NOMO-1 (cell line): Measurements from ENCODE around the gene GRIN2A.

Experiments
- DNase-seq, 2 experiments: peaks; one replicate each; lab custom pipeline; 2025; ENCODE audit not compliant: unreplicated experiment in 2 of 2; lab: John Stamatoyannopoulos, UW

Gene GRIN2A

DNA sequence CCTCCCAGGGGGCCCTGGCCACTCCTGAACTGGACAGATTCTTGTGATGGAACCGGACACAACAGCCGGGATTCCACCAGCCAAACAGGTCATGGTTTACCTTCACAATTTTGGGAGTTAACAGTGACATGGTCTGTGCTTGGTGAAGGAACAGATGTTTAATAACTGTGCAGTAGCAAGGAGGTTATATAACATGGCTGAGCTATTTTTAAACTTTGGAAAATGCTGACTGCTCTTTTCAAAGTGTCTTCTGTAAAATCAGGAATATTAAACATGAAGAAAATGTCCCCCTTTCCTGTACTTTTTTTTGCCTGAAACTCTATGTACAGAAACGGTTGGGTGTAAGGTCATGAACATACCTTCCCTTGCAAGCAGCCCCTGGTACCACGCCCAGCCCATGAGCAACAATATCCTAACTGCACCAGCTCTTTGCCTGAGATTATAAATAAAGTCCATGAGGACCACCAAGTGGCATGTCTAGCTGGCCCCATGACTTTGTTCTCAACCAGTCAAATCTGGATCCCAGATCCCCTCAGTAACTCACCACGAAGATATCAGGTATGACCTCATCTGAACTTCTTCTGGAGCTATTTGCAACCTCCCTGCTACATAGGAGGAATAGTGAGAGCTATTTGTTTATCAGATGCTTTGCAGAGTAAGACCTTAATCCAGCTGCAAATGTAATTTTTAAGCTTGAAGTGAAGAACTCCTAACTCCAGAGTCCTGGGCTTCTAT, 249.1 kb downstream of the GRIN2A start:
- DNase-seq = no peak

DNA sequence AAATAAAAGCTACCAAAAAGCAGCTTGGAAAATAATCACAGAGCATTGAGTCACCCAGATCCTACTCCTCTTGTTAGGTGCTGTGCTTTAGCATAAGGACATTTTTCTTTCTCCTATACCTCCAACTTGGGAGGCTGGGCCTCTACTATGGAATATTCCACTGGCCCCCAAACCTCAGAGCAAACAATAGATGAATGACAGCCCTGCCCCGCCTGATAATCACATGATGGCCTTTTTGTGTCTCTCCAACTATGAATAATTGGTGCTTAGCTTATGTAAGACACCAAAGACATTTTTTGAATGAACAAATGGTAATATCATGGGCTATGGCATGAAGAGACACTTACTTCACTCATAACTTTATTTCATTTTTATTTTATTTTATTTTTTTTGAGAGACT, 250.2 kb downstream of the GRIN2A start:
- DNase-seq = no peak

DNA sequence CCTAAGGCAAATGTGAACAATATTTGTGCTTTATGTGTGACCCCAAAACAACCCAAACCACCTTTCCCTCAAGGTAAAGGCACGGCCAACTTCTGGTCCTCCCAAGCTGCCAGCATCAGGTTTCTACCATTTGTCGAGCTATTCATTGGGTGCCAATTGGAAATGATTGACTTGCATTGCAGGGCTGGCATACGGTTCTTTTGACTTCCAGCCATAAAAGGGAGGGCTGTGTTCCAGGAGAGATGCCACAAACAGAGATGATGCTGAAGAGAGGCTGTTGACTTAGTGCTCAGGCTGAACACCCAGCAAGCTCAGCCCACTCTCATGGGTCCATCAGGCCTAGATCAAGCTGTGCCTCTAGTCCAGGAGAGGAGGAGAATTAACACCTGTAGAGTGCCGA, 252.4 kb downstream of the GRIN2A start:
- DNase-seq = no peak

DNA sequence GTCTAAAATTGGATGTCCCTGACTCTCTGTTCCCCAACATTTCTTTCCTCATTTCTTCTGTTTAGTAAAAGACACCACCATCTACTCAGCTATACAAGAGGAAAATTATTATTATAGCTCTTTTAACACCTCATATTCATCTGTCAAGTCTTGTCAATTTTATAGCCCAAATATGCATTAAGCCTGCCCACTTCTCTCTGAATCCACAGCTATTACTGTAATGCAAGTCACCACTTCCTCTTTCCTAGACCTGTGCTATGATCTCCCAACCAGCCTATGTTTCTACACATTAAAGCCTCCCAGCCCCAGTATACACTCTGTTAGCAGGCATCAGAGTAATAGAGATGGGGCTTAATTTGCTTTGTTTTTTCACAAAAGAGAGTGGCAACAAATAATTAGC, 252.9 kb downstream of the GRIN2A start:
- DNase-seq = peak; percentile 26 to 58

DNA sequence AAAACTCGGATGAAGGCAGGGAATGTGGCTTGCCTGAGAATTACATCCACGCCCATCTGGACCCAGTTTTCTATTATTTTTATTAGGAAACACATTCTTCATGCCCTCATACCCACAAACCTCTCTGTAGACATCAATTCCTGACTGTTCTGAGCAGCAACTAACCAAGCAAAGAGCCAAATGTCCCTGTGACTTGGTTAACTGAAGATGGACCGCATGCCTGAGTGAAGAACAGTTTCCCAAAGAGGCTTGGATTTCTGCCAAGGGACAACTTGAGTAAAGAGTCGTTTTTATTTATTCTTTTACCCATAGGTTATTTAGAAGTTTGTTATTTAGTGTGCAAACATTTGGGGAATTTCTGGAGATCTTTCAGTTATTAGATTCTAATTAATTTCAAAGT, 259.8 kb downstream of the GRIN2A start:
- DNase-seq = no peak

DNA sequence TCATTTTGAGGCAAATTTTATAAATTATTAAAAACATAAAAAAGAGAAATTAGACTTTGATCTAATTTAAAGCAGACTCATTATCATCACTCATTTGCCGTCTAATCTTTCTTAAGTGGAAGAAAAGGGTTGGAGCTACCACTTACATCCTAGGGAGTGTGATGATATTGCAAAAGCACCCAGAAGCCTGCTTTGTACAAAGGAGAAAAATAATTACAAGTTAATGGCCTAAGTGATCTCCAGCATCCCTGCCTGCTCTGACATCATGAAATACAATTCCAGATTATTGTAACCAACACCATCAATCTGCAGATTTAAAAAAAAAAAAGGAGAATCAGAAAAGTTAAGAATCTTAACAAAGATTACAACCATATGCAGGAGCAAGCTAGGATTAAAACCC, 260.2 kb downstream of the GRIN2A start:
- no peak for DNase-seq

DNA sequence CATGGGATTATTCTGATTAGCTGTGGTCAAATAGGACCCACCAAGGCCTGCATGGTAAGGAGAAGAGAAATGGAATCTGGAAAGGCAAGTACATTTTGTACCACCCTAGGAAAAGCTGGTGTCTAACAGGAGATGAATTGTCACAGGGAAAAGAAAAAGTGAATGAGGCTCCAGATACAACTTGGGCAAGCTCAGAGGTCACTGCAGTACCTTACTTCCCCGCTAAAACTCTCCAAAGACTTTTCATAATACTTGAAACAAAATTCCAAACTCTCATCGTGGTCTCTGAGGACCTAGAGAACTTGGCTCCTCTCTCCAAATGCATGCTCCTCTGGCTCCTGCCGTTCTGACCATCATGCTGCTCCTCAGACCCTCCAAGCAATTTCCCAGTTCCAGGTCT, 262.8 kb downstream of the GRIN2A start:
- no peak for DNase-seq

DNA sequence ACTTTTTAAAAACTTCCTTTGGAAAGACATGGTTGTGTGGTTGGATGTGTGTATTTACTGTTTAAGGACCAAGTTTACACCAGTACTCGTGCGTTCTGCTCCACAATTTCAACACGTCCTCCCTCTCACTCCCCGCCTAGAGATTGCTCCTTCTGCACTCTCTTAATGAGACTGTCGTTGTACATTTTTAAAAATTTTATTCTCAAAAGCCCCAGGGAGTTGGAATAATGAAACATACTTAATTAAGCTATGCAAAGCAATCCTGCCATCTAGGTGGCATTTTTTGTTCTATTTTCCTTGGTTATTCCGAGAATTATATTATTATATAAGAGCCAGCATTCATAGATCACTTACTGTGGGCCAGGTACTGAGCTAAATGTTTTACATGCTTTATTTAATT, 264.5 kb downstream of the GRIN2A start:
- DNase-seq = no peak

DNA sequence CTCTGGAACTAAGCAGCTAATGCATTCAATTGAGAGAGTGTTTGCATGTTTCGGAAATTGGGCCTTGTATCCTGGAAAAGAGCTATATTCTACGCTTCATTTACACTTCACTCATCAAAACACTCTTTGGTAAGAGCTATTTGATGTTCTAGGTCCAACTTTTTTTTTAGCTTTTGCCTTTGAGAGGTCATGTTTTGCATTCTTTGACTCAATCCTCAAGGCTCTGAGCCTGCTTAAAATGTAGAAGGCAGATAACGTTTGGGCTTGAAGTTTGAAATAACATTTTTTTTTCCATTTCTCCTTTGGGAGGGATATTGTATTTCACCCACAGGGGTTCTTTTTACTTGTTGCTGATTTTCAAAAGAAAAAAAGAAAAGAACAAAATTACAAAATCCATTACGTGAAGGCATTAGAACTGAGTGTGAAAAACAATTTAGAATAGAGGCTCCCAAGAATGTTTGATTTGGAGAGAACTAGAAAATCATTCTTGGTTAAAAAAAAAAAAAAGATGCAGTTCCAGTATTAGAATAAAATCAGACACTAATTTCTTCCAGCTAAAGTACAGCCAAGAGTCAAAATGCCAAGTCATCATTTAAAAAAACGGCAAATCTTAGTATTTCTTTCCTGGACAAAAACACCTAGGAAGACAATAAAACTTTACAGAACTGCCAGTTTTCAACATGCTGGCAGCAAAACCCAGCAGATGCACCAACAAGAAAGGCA, 268.5 kb downstream of the GRIN2A start:
- no peak for DNase-seq

DNA sequence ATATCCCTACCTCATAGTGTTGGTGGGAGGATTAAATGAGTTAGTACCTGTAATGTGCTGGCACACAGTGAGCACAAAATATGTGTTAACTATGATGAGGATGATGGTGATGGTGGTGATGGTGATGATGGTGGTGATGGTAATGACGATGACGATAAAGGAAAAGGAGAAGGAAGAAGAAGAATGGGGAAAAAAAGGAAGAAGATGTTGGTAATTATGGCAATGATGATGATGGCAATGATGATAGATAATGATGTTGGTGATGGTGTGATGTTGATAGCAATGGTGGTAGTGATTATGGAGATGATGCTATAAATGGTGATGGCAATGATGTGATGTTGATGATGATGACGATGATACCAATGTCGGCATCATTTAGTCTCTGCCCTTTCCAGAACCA, 270.2 kb downstream of the GRIN2A start:
- DNase-seq = no peak

DNA sequence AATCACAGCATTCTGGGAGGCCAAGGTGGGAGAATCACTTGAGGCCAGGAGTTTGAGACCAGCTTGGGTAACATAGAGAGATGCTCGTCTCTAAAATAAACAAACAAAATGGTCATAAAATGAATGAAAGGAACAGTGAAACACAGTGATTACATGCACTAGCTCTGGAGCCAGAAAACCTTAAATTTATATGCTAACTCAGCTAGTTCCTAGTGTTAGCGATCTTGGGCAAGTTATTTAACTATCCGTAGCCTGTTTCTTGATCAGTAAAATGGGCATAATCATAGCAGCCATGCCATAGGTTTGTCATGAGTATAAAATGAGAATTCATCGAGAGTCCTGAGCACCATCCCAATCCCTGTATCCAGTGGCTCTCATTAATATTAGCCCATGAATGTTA, 271.0 kb downstream of the GRIN2A start:
- no peak for DNase-seq

DNA sequence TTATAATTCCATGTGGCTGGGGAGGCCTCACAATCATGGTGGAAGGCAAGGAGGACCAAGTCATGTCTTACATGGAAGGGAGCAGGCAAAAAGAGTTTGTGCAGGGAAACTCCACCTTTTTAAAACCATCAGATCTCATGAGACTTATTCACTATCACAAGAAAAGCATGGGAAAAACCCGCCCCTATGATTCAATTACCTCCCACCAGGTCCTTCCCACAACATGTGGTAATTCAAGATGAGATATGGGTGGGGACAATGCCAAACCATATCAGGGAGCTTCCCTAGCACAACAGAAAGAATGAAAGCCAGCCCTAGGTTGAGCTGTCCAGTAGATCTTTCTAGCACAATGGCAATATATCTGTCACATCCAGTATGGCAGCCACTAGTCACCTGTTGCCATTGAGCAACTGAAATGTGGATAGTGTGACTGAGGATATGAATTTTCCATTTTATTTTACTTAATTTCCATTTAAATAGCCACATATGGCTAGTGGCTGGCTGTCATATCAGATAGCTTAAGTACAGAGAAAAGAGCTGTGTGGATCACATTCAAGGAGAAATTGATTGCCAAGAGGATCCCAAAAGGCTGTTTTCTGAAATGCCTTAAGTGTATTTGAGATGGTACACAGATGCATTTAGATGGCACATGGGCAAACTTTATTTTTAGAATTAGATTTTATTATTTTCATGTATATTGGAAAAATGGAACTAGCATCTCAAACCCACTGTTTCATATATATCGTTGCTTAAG, 273.0 kb downstream of the GRIN2A start:
- no peak for DNase-seq

DNA sequence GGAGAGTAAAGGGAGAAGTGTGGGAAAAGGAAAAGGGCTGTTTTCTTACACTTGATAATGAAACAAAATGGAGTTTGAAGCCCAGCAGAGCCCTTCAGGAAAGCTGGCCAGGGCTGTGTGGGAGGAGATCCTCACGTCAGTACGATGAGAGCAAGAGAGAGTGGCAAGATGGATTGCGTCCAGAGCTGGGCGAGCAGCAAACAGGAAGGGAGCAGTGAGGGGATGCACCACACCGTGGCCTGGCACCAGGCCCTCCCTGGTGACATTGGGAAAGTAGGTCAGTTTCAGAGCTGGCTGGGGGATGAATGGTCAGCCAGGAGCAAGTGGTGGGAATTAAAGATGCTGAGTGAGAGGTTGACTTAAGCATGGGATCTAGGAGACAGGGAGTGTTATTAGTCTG, 273.6 kb downstream of the GRIN2A start:
- DNase-seq = no peak

DNA sequence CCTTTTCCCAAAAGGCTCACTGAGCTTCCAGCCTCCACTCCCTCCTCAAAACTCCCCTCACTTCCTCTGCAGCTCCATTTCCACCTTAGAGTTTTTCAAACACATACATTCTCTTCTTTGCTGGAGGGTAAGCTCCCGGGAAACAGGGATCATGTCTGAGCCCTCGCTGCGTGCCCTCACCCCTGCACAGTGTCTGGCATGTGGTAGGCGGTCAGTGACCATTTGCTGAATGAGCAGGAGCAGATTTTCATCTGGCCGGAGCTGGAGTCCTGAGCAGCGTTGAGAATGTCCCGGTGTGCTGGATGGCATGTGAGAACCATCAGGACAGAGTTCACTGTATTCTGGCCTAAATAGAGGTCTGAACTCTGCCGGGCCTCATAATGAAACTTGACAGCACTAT, 274.5 kb downstream of the GRIN2A start:
- no peak for DNase-seq

DNA sequence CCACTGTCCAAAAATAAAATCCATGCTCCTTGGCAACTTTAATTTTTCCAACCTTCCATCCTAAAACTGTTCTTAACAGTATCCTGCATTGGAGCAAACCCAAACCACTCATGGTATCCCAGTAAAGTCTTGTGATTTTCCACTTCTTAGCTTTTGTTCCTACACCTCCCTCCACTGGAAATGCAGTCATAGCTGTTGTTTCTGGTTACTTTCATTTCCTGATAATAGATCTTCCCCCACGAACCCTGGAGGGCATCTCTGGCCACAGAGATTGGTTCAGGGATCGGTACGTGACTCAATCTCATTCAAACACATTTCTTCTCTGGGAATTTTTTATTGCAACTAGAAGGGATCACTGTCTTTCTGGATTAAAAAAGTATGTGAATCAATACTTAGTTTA, 276.0 kb downstream of the GRIN2A start:
- no peak for DNase-seq

DNA sequence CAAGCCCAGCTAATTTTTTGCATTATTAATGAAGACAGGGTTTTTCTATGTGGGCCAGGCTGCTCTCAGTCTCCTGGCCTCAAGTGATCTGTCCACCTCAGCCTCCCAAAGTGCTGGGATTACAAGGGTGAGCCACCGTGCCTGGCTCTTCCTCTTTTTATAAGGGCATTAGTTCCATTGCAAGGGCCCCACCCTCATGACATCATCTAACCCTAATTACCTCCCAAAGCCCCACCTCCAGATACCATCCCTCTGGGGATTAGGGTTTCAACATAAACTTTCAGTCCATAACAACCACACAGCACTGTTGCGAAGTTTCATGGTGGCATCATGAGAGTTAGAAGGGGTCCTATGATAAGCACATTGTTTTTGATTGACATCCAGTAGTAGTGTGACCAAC, 277.7 kb downstream of the GRIN2A start:
- DNase-seq = no peak

DNA sequence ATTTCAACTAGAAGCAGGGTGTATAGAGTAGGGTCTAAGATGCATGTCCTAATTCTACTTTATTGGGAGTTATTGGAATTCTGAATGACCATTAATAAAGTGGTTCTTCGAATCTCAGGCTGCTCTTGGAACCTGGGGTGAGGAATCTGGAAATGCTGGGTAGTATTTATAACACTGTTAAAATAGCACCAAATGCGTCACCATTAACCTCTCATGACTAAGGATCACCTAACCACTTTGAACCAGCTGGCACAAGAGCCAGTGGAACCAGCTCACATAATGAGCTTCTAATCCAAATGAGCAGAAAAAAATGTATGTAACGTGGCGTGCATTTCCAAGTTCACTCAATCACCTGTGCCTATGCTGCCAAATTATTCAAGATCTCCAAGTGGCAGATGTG, 281.7 kb downstream of the GRIN2A start:
- DNase-seq = no peak

DNA sequence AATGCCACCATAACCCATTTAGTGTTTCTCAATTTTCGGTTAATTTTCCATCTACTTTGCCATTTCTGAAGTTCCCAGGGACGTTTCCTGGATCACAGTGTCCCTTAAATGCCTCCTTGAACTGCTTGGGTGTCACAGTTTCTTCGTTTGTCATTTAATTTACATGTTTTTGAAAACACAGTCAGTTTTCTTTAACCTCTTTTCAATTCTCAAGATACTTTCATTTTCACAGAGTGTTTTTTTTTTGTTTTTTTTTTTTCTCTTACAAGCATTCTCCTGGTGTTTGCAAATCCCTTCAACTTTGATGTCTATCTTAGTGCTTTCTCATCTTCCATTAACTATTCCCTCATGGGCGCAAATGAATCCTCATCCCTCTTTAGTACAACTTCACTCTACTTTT, 283.7 kb downstream of the GRIN2A start:
- DNase-seq = no peak

DNA sequence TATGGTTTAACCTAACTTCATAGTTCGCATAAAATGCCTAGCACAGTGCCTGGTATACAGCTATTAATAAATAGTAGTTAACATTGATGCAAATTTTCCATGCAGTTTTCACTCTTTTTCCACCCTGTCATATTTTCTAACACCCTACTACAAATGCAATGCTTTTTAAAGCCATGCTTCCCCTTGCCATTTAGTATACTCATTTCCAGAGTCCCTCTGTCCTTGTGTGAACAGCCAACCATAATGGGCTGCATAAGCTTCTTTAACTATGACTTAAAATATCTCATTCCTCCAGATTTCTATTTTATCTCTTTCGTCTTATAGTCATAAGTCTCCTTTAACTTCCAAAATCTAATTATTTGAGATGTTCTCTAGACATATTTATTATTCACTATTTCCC, 284.1 kb downstream of the GRIN2A start:
- DNase-seq = no peak

DNA sequence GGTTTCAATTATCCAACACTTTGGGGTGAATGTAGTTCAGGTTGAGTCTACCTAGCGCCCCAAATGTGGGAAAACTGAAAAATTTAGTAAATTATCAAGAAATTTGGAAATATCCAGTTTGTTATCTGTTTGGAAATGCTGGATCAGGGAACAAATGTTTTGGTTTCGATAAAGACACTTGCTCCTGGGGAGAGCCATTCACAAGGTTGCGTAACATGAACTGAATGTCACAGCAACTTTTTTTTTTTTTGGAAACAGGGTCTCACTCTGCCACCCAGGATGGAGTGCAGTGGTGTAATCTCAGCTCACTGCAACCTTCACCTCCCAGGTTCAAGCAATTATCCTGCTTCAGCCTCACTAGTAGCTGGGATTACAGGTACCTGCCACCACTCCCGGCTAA, 286.4 kb downstream of the GRIN2A start:
- DNase-seq = no peak

DNA sequence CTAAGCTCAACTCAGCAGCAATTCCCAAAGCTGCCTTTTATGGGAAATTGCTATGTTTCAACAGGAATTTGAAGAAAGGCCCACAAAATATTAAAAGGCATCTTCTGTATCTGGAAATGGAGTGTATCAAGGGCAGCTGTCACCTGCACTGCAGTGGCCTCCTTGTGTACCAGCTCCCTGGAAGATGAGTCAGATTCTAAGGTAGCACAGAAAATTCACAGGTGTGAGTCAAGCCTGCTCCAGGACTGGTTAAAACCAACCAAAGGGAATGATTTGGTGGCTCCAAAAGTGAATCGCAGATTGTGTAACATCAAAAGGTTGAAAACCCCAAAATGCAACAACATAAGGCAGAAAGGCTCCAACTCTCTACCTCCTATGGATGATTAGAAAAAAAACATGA, 296.4 kb downstream of the GRIN2A start:
- no peak for DNase-seq

DNA sequence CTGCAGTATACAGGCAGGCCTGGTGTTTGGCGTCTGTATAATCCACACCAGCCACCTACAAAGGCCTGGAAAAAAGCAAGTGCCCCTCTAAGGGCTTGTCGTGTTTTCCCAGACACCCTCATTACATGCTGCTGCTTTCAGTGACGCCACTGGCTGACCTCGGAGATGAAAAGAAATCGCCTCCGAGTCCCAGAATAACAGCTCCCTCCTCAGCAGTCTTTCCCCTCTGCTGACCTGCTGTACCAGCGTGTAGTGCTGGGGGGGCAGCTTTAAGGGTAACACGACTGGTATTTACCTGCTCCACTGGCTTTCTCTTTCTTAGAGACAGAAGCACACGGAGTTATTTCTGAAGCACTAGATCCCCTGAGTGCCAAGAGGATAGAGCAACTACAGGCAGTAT, 296.8 kb downstream of the GRIN2A start:
- no peak for DNase-seq
